Upper lobe of left lung (tissue), 4 donors: ENCODE data around the gene STXBP5L.

Experiments
- POLR2A ChIP-seq, 4 donors: fragments of 450-650 bp; IDR thresholded peaks; one replicate each; pipeline ENCODE4 v1.5.1; 2016 to 2017; ENCODE audit warnings: antibody characterized with exemption in 4 of 4, mild to moderate bottlenecking in 2 of 4
- POLR2AphosphoS5 ChIP-seq, 2 donors: sonication (generic); formaldehyde crosslinking; IDR thresholded peaks; one replicate each; pipeline ENCODE4 v1.5.1; 2017; ENCODE audit warnings: antibody characterized with exemption in 2 of 2
- TF ChIP-seq, protein P1 (sequence below), 6 experiments: fragments of 450-650 bp in 4 of 6; fragments of 200-600 bp in 2 of 6; sonication (generic) in 2 of 6; IDR thresholded peaks; one replicate each; pipeline ENCODE4 v1.5.1; 2016 to 2019; ENCODE audit warnings: antibody characterized with exemption in 6 of 6

DNA sequence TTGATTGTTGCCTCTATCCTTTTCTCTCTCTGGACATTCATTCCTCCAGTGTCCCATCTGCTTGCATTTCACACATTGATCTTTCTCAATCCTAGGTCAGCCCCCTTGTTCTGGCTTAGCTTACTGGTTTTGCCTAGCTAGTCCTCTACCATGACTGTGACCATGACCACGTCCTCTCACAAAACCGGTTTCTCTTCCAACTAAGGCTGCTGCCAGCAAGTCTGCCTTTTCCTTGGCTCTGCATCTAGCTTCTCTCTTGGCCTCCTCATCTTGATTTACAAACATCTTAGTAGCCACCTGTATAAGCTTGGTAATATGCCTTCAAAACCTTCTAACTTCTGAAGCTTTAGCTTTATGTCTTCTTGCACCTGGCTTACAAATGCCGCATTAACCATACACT lies 167.2 kb downstream of the STXBP5L start:
- TF ChIP-seq, protein P1, sequence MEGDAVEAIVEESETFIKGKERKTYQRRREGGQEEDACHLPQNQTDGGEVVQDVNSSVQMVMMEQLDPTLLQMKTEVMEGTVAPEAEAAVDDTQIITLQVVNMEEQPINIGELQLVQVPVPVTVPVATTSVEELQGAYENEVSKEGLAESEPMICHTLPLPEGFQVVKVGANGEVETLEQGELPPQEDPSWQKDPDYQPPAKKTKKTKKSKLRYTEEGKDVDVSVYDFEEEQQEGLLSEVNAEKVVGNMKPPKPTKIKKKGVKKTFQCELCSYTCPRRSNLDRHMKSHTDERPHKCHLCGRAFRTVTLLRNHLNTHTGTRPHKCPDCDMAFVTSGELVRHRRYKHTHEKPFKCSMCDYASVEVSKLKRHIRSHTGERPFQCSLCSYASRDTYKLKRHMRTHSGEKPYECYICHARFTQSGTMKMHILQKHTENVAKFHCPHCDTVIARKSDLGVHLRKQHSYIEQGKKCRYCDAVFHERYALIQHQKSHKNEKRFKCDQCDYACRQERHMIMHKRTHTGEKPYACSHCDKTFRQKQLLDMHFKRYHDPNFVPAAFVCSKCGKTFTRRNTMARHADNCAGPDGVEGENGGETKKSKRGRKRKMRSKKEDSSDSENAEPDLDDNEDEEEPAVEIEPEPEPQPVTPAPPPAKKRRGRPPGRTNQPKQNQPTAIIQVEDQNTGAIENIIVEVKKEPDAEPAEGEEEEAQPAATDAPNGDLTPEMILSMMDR (IDR thresholded peaks at IDR 0.05) = no peak
- TF ChIP-seq POLR2AphosphoS5 (IDR thresholded peaks at IDR 0.05) (no peak), POLR2A (IDR thresholded peaks at IDR 0.05) (no peak)
